Activated T-helper 1 cell treated with anti-CD3 and anti-CD28 coated beads, Interleukin-12 subunit alpha, Interleukin-12 subunit beta, Interleukin-2, Interleukin-4 antibody, amounts not matched to agents 30 ng/mL and 10 ng/mL and 1 ng/mL, durations not matched to agents 14 hours and 24 hours and 36 hours (primary cell): ENCODE data around the gene FHDC1. TPM values are rescaled to one million over a fixed set of nuclear protein-coding genes. Genes with fewer than 3 reads are reported as not detected.
"Not testable (repeated sequence)": the region's sequence is repeated elsewhere in the genome, so short reads cannot be mapped to it uniquely, and the experiment has no call there.

Experiments used
- DNase-seq: peaks from one replicate; pipeline ENCODE4 v3.0.0; 2021; ENCODE audit warnings: low spot score
- H3K27ac Mint-ChIP-seq: one replicate; pipeline ENCODE4 v1.8.0; 2021; ENCODE audit warnings: mild to moderate bottlenecking, mixed read lengths
- H3K27me3 Mint-ChIP-seq: one replicate; pipeline ENCODE4 v1.8.0; 2022; ENCODE audit warnings: mild to moderate bottlenecking, moderate library complexity, mixed read lengths; ENCODE audit not compliant: insufficient read depth
- H3K36me3 Mint-ChIP-seq: one replicate; pipeline ENCODE4 v1.8.0; 2021; ENCODE audit warnings: low read depth, mixed read lengths
- H3K4me1 Mint-ChIP-seq: one replicate; pipeline ENCODE4 v1.8.0; 2021; ENCODE audit warnings: low read depth, mixed read lengths
- H3K4me3 Mint-ChIP-seq: one replicate; pipeline ENCODE4 v1.8.0; 2021; ENCODE audit warnings: mild to moderate bottlenecking, moderate library complexity, mixed read lengths
- H3K9me3 Mint-ChIP-seq: one replicate; pipeline ENCODE4 v1.8.0; 2021; ENCODE audit warnings: mixed read lengths
- intact Hi-C: fragments of 100-400 bp; cut with micrococcal nuclease; formaldehyde crosslinking; loops from one replicate; pipeline ENCODE4 v1.15.1; 2024
- total RNA-seq: library from RNA; stranded (reverse); gene quantifications from 2 replicates; pipeline ENCODE4 v1.2.3, GENCODE V29; 2022

FHDC1 gene, protein sequence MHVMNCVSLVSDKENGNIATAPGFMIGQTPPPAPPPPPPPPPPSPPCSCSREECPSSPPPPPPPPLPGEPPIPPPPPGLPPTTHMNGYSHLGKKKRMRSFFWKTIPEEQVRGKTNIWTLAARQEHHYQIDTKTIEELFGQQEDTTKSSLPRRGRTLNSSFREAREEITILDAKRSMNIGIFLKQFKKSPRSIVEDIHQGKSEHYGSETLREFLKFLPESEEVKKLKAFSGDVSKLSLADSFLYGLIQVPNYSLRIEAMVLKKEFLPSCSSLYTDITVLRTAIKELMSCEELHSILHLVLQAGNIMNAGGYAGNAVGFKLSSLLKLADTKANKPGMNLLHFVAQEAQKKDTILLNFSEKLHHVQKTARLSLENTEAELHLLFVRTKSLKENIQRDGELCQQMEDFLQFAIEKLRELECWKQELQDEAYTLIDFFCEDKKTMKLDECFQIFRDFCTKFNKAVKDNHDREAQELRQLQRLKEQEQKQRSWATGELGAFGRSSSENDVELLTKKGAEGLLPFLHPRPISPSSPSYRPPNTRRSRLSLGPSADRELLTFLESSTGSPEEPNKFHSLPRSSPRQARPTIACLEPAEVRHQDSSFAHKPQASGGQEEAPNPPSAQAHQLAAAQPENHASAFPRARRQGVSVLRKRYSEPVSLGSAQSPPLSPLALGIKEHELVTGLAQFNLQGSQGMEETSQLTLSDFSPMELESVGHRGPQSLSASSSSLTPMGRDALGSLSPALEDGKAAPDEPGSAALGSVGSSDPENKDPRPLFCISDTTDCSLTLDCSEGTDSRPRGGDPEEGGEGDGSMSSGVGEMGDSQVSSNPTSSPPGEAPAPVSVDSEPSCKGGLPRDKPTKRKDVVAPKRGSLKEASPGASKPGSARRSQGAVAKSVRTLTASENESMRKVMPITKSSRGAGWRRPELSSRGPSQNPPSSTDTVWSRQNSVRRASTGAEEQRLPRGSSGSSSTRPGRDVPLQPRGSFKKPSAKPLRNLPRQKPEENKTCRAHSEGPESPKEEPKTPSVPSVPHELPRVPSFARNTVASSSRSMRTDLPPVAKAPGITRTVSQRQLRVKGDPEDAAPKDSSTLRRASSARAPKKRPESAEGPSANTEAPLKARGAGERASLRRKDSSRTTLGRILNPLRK
- total RNA-seq, result 0.10 TPM in 2 replicates

DNA sequence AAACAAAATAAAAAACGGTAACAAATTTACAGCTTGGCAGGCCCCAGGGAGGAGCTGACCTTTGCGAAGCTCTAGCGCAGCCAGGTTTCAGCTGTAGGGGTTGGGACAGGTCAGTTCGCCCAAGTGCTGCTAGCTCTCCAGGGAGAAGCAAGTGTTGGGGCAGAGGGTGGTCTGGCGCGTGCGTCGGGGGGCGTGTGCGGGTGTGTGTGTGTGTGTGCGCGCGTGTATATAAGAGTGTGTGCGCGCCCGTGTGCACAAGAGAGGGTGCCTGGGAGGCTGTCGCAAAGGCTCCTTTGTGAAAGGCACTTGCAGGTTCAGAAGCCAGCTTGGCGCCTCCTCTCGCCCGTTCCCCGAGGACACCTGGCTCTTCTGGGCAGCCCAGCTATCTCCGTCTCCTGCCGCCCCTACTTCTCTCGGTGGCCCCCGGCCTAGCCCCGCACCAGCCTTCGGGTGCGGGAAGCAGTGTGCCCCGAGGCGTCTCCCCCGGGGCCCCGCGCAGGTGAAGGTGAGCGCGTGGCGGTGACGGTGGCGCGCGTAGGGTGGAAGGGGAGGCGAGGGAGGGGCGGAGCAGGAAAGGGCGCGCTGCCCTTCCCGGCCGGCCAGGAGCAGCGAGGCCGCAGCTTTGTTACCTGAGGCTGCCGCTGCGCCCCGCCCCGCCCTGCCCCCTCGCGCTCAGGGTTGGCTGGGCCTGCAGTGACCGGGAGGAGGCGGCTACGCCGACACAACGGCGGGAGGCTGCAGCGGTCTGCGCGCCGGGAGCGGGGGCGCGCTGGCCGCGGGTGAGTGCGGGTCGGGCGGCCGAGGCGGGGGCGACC is at the start of gene FHDC1:
Gene FHDC1, plus strand, starts transcription at position 693 of the 815 bp plus-strand sequence. CDS start 6,735 bp downstream, outside the sequence.
- intact Hi-C loops, result loop anchor here (2.0 to 5.0 kb wide), 3 partner anchors 157 to 851 kb away; partner anchors contain the start of genes ARFIP1, SFRP2 and TIGD4
- H3K36me3 Mint-ChIP-seq, result peaks cover 2% of the 10 kb centered on the region
- peaks cover 24% of the 10 kb centered on the region for H3K4me1 Mint-ChIP-seq
- H3K27me3 Mint-ChIP-seq, result peaks cover 59% of the 10 kb centered on the region
- H3K4me3 Mint-ChIP-seq, result peak within 1 kb of the TSS; percentile 75
- no peaks in the 10 kb centered on the region for H3K9me3 Mint-ChIP-seq
- DNase-seq, result no peak
- no peak within 1 kb of the TSS for H3K27ac Mint-ChIP-seq

DNA sequence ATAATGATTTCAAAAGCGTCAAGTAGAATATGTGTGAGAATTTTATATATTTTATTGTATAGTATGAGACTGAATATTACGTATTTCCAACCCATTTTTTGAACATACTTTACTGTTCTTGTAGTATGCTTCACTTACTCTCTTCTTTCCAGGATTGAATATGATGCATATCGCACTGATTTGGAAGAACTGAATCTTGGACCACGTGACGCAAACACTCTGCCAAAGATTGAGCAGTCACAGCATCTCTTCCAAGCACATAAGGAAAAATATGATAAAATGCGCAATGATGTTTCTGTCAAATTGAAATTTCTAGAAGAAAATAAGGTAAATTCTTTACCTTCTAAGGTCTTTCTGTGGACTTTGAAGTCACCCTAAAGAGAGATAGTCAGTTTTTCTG is 48.1 kb upstream of the FHDC1 start:
- H3K27ac Mint-ChIP-seq, result no peak overlapping the region
- H3K9me3 Mint-ChIP-seq, result no peaks in the 10 kb centered on the region
- peaks cover 4% of the 10 kb centered on the region for H3K4me1 Mint-ChIP-seq
- H3K4me3 Mint-ChIP-seq, result no peak overlapping the region
- intact Hi-C loops, result no loop called here
- no peak for DNase-seq
- no peaks in the 10 kb centered on the region for H3K27me3 Mint-ChIP-seq
- H3K36me3 Mint-ChIP-seq, result peaks cover 22% of the 10 kb centered on the region

DNA sequence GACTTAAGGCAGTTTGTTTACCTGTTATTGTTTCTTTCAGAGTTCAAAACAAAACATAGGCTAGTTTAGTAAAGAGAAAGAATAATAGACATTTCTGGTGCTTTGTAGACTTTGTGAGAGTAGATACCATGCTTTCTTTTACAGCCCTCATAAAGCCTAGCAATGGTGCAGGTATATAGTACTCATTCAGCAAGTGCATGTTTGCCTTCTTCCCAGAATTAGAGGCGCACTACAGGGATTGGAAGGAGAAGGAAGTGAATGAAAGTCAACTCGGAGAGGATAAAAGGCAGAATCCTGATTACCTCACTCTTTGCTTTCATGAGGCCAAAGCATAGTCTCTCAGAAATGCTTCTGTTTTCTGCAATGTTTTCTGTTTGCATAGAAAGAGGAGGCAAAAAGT is 43.1 kb upstream of the FHDC1 start:
- no peaks in the 10 kb centered on the region for H3K27me3 Mint-ChIP-seq
- no peaks in the 10 kb centered on the region for H3K9me3 Mint-ChIP-seq

DNA sequence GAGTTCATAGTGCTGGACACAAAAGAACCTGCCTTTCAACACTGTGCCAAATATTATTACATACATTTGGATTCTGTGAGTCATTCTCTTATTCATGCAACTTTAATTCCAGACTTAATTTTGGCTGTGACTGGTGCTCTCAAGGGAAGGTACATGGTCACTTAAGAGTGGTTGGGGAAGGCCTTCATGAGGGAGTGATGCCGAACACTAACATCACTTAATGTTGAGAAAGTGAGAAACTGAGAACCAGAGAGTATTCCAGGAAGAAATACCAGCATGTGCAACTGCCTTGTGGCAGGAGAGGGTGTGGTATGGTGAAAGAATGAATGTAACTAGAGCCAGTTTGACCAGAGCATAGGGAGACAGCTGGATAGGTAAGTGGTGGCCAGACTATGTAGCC is 41.5 kb upstream of the FHDC1 start:
- Mint-ChIP-seq H3K4me3 (no peak overlapping the region), H3K36me3 (peaks cover 18% of the 10 kb centered on the region), H3K27me3 (no peaks in the 10 kb centered on the region), H3K27ac (no peak overlapping the region), H3K9me3 (no peaks in the 10 kb centered on the region), H3K4me1 (no peaks in the 10 kb centered on the region)
- DNase-seq, result no peak
- intact Hi-C loops, result no loop called here

More for the DNA sequence above, 43.1 kb upstream of the FHDC1 start:
- intact Hi-C loops, result no loop called here
- Mint-ChIP-seq H3K36me3 (peaks cover 17% of the 10 kb centered on the region), H3K4me3 (no peak overlapping the region), H3K27ac (no peak overlapping the region), H3K4me1 (peaks cover 4% of the 10 kb centered on the region)
- DNase-seq, result no peak

DNA sequence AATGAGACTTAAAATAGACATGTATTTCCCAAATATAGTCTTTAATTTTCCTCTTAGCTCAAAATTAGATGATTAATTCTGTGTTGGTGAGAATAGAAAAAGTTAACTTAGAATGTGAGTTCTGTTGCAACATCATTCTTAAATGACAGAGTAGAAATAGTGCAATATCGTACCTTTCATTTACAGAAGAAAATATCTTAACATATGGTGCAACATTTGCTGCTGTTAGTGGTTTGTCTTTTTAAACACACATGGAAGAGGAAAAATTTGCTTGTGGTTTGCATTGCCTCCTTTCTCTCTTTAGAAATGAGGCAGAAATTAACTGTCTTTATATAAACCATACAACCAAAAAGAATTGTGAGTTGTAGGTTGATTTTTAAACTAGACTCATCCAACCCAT is 39.3 kb upstream of the FHDC1 start:
- no peaks in the 10 kb centered on the region for H3K27me3 Mint-ChIP-seq
- H3K36me3 Mint-ChIP-seq, result peaks cover 13% of the 10 kb centered on the region
- H3K4me3 Mint-ChIP-seq, result no peak overlapping the region
- no peak overlapping the region for H3K27ac Mint-ChIP-seq
- no peaks in the 10 kb centered on the region for H3K4me1 Mint-ChIP-seq
- intact Hi-C loops, result no loop called here
- H3K9me3 Mint-ChIP-seq, result no peaks in the 10 kb centered on the region
- no peak for DNase-seq

DNA sequence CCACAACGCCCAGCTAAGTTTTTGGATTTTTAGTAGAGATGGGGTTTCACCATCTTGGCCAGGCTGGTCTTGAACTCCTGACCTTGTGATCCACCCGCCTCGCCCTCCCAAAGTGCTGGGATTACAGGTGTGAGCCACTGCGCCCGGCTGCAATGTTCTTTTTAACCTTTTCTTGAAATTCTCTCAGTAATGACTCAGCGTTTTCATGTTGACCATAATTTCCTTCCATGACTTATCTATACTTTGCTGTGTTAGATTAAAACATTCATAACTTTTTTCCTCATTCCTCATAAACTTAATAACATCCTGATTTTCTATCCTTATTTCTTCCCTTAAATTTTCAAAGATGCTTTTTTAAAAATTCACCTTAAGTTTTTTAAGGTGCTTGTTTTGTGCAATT is 38.0 kb upstream of the FHDC1 start:
- H3K36me3 Mint-ChIP-seq, H3K27me3 Mint-ChIP-seq, H3K4me3 Mint-ChIP-seq, intact Hi-C loops, DNase-seq, H3K4me1 Mint-ChIP-seq, H3K9me3 Mint-ChIP-seq, H3K27ac Mint-ChIP-seq: not testable (repeated sequence)

DNA sequence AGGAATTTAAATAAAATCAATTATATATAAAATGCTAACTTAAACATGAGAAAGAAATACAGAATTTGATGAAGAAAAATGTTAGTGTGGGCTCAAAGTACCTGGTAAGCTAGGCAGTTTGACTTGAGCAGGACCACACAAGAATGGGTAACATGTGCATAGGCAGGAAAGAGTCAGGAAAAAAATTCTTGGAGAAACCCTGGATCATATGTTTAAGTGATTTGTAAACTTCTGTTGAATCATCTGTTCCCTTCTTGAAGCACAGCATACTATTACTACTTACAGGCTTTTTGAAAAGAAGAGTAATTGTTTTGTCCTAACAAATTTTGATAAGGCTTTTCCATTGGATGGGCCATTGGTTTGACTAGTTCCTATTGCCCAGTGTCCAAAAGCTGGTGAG is 37.5 kb upstream of the FHDC1 start:
- Mint-ChIP-seq H3K27ac (no peak overlapping the region), H3K9me3 (no peaks in the 10 kb centered on the region), H3K4me1 (no peaks in the 10 kb centered on the region), H3K36me3 (peaks cover 4% of the 10 kb centered on the region), H3K4me3 (no peak overlapping the region), H3K27me3 (no peaks in the 10 kb centered on the region)
- no peak for DNase-seq
- intact Hi-C loops, result no loop called here

DNA sequence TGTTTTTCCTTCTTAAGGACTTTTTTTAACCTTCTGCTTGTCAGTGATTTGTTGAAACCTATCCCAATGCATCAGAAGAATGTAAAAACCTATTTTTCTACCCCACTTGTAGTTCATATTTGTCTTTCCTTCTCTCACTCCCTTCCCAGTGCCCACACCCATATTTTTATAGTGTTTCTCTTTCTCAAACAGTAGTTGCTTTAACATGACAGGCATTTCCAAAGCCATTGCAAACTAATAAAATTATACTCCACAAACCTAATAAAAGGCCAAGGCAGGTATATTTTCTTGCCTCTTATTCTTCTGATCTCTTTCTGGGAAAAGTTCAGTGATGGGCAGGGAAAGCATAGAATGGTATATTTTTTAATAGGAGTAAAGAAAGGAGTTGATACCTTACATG is 35.7 kb upstream of the FHDC1 start:
- H3K4me1 Mint-ChIP-seq, result no peaks in the 10 kb centered on the region
- no peaks in the 10 kb centered on the region for H3K9me3 Mint-ChIP-seq
- H3K36me3 Mint-ChIP-seq, result peaks cover 9% of the 10 kb centered on the region
- no peaks in the 10 kb centered on the region for H3K27me3 Mint-ChIP-seq
- no peak overlapping the region for H3K27ac Mint-ChIP-seq
- intact Hi-C loops, result no loop called here
- DNase-seq, result no peak
- H3K4me3 Mint-ChIP-seq, result no peak overlapping the region

DNA sequence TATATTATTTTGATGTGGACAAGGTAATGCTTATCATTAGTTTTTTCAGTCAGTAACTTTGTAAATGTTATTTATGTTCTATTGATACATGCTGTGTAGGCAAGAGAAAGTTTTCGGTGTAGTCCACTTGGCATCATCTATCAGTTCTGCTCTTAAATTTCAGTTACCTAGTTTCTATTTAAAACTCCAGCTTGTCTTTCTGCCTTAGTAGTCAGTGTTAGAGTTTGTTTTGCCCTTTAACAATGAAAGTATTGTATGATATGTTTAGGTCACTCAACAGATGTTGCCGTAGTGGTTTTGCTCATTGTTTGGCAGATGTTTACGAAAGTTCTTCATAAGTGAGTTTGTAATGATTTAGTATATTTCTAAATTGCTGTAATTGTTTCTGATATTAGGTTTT is 34.9 kb upstream of the FHDC1 start:
- Mint-ChIP-seq H3K27ac (no peak overlapping the region), H3K9me3 (no peaks in the 10 kb centered on the region), H3K4me1 (no peaks in the 10 kb centered on the region), H3K27me3 (no peaks in the 10 kb centered on the region), H3K4me3 (no peak overlapping the region), H3K36me3 (peaks cover 11% of the 10 kb centered on the region)
- intact Hi-C loops, result no loop called here
- no peak for DNase-seq

DNA sequence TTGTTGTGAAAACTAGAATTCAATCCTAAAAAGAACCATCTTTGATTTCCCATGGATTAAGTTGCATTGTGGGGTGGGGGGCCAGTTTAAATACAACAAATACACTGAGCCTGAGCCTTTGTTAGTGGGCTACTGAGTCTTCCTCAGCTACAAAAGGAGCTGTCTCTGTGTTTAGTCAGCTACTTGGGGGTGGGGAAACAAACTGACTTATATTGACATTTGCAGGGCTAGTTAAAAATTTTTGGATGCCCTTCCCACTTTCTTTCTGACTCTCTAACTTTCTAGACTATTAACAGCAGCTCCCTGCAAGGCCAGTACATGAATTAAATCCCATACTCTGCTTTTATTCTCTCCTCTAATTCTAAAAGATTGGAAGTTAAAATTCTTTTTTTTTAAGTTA is 32.5 kb upstream of the FHDC1 start:
- intact Hi-C loops, result no loop called here
- Mint-ChIP-seq H3K27ac (no peak overlapping the region), H3K9me3 (no peaks in the 10 kb centered on the region), H3K4me3 (no peak overlapping the region), H3K4me1 (no peaks in the 10 kb centered on the region), H3K27me3 (no peaks in the 10 kb centered on the region), H3K36me3 (peaks cover 18% of the 10 kb centered on the region)
- no peak for DNase-seq

DNA sequence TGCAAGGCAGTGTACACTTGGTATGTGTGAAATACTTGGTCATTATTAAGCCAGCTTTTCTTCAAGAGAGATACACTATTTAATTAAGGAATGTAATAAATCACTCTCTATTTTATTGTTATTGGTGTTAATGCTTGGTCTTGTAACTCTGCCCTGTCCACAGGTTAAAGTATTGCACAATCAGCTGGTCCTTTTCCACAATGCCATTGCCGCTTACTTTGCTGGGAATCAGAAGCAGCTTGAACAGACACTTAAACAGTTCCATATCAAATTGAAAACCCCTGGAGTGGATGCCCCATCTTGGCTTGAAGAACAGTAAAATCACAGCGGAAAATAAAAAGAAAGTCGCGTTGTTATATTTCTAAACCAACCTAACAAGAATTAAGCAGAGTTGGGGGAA is 26.2 kb upstream of the FHDC1 start:
- Mint-ChIP-seq H3K9me3 (no peaks in the 10 kb centered on the region), H3K27me3 (no peaks in the 10 kb centered on the region), H3K4me1 (no peaks in the 10 kb centered on the region), H3K4me3 (no peak overlapping the region), H3K36me3 (peaks cover 10% of the 10 kb centered on the region), H3K27ac (no peak overlapping the region)
- intact Hi-C loops, result no loop called here
- no peak for DNase-seq

DNA sequence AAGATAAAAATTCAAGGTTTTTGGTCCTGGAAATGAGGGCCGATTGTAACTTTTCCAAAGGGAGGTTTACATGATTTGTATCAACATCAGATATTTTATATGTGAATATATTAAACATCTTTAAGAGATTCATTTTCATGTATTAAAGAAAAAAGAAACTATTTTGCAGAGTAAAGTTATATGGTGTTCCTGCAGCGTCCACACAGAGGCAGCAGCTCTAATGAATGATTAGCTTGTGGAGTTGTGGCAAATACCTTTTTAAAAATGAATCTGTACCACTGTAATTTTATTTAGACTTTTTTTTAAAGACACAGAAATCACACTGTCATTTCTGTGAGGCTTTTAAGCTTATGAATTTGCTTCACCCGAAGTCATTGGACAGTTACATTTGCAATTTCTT is 25.6 kb upstream of the FHDC1 start:
- H3K4me3 Mint-ChIP-seq, result no peak overlapping the region
- H3K27ac Mint-ChIP-seq, result no peak overlapping the region
- H3K36me3 Mint-ChIP-seq, result peaks cover 10% of the 10 kb centered on the region
- intact Hi-C loops, result no loop called here
- no peaks in the 10 kb centered on the region for H3K9me3 Mint-ChIP-seq
- no peaks in the 10 kb centered on the region for H3K4me1 Mint-ChIP-seq
- H3K27me3 Mint-ChIP-seq, result no peaks in the 10 kb centered on the region
- no peak for DNase-seq
